MCF 10A (cell line): ENCODE data around the gene PIEZO1. TPM values are rescaled to one million over a fixed set of nuclear protein-coding genes. Genes with fewer than 3 reads are reported as not detected.

ENCODE experiments used
- BruUV-seq: library from RNA; stranded (reverse); fragments of 400-500 nt; replicated peaks from 2 replicates; lab custom pipeline; 2021; lab: Mats Ljungman, UMichigan
- CTCF ChIA-PET: fragments of 300-600 bp; sonication (Branson Sonifier 250); formaldehyde crosslinking; extraction: SDS; loops from one replicate; lab custom pipeline; 2021; ENCODE audit warnings: antibody characterized with exemption, inconsistent platforms; lab: Yijun Ruan, JAX
- POLR2A ChIA-PET: fragments of 300-600, 350-650 bp; sonication (Branson Sonifier 250); formaldehyde crosslinking; extraction: SDS; loops from one replicate; lab custom pipeline; 2020; ENCODE audit warnings: antibody characterized with exemption, inconsistent platforms; lab: Yijun Ruan, JAX
- DNase-seq: peaks from one replicate; pipeline ENCODE4 v3.0.0-alpha.2; 2018; ENCODE audit not compliant: unreplicated experiment
- H3K27ac Mint-ChIP-seq: one replicate; pipeline ENCODE4 v1.8.0; 2022; ENCODE audit warnings: mild to moderate bottlenecking, low read depth, mixed read lengths; ENCODE audit not compliant: unreplicated experiment
- H3K27me3 Mint-ChIP-seq: one replicate; pipeline ENCODE4 v1.8.0; 2022; ENCODE audit warnings: mixed read lengths; ENCODE audit not compliant: insufficient read depth, unreplicated experiment
- H3K36me3 Mint-ChIP-seq: one replicate; pipeline ENCODE4 v1.8.0; 2022; ENCODE audit warnings: mild to moderate bottlenecking, moderate library complexity, mixed read lengths; ENCODE audit not compliant: insufficient read depth, unreplicated experiment
- H3K4me1 Mint-ChIP-seq: one replicate; pipeline ENCODE4 v1.8.0; 2022; ENCODE audit warnings: mixed read lengths; ENCODE audit not compliant: insufficient read depth, unreplicated experiment
- H3K4me3 Mint-ChIP-seq: one replicate; pipeline ENCODE4 v1.8.0; 2022; ENCODE audit warnings: mild to moderate bottlenecking, moderate library complexity, mixed read lengths; ENCODE audit not compliant: unreplicated experiment
- H3K9me3 Mint-ChIP-seq: one replicate; pipeline ENCODE4 v1.8.0; 2022; ENCODE audit warnings: mixed read lengths; ENCODE audit not compliant: unreplicated experiment
- CTCF ChIP-seq: fragments of 200-600 bp; IDR thresholded peaks from one replicate; pipeline ENCODE4 v1.8.0; 2022; ENCODE audit warnings: antibody characterized with exemption, mild to moderate bottlenecking; ENCODE audit not compliant: unreplicated experiment
- intact Hi-C: fragments of 100-400 bp; cut with micrococcal nuclease; formaldehyde crosslinking; loops from 2 replicates; pipeline ENCODE4 v1.14.1; 2022
- total RNA-seq: library from RNA; stranded (reverse); gene quantifications from 2 replicates; pipeline ENCODE4 v1.2.3, GENCODE V29; 2022

The PIEZO1 gene
- total RNA-seq, 1 experiment from 2014 or later = 193 TPM

- ChIA-PET POLR2A (no interaction called here), CTCF (no interaction called here)
- Mint-ChIP-seq H3K27ac (no peak overlapping the region), H3K27me3 (peaks cover 12% of the 10 kb centered on the region), H3K9me3 (no peaks in the 10 kb centered on the region), H3K4me1 (no peaks in the 10 kb centered on the region), H3K4me3 (no peak overlapping the region), H3K36me3 (peaks cover 6% of the 10 kb centered on the region)
- no peak for TF ChIP-seq CTCF
- DNase-seq = no peak
- intact Hi-C loops = no loop called here
- no TSS peak for BruUV-seq
Measured at GRCh38 chr16:88695218-88695617, 89.8 kb downstream of the PIEZO1 start.

GRCh38 chr16:88694221-88695087 is 90.6 kb downstream of the PIEZO1 start:
- TF ChIP-seq CTCF = no peak
- POLR2A ChIA-PET = no interaction called here
- CTCF ChIA-PET = no interaction called here
- H3K27ac Mint-ChIP-seq = no peak overlapping the region
- H3K9me3 Mint-ChIP-seq = no peaks in the 10 kb centered on the region
- no peaks in the 10 kb centered on the region for H3K4me1 Mint-ChIP-seq
- H3K4me3 Mint-ChIP-seq = no peak overlapping the region
- DNase-seq = no peak
- H3K36me3 Mint-ChIP-seq = peaks cover 2% of the 10 kb centered on the region
- intact Hi-C loops = no loop called here
- H3K27me3 Mint-ChIP-seq = peaks cover 14% of the 10 kb centered on the region
- BruUV-seq = no TSS peak

GRCh38 chr16:88693420-88694177 is 91.4 kb downstream of the PIEZO1 start:
- intact Hi-C loops = no loop called here
- Mint-ChIP-seq H3K4me1 (no peaks in the 10 kb centered on the region), H3K4me3 (no peak overlapping the region), H3K27me3 (peaks cover 14% of the 10 kb centered on the region), H3K27ac (no peak overlapping the region), H3K36me3 (no peaks in the 10 kb centered on the region), H3K9me3 (no peaks in the 10 kb centered on the region)
- BruUV-seq = no TSS peak
- DNase-seq = no peak
- TF ChIP-seq CTCF = no peak
- ChIA-PET POLR2A (no interaction called here), CTCF (no interaction called here)

- H3K4me3 Mint-ChIP-seq = no peak overlapping the region
- no peak for TF ChIP-seq CTCF
- no peaks in the 10 kb centered on the region for H3K36me3 Mint-ChIP-seq
- POLR2A ChIA-PET = no interaction called here
- H3K27ac Mint-ChIP-seq = no peak overlapping the region
- DNase-seq = no peak
- CTCF ChIA-PET = no interaction called here
- H3K9me3 Mint-ChIP-seq = no peaks in the 10 kb centered on the region
- no peaks in the 10 kb centered on the region for H3K4me1 Mint-ChIP-seq
- peaks cover 14% of the 10 kb centered on the region for H3K27me3 Mint-ChIP-seq
- no TSS peak for BruUV-seq
- intact Hi-C loops = no loop called here
Measured at GRCh38 chr16:88692861-88693260, 92.2 kb downstream of the PIEZO1 start.
